GM13976 (cell line): ENCODE results near the gene NSD2.

ENCODE experiments used
- DNase-seq: peaks from one replicate; pipeline ENCODE4 v3.0.0; 2012; ENCODE audit warnings: low spot score
- in situ Hi-C: fragments of 300-500 bp; cut with MboI; formaldehyde crosslinking; loops from one replicate; pipeline ENCODE4 v1.12.0; 2022; ENCODE audit warnings: low sequenced_read_pairs, mixed read lengths, inconsistent platforms; ENCODE audit not compliant: unreplicated experiment
- TF ChIP-seq, protein P1 (sequence below): IDR thresholded peaks from 2 replicates; pipeline ENCODE4 v1.5.1; 2012; ENCODE audit warnings: borderline replicate concordance, mild to moderate bottlenecking; ENCODE audit not compliant: insufficient read depth; ENCODE audit errors: extremely low read depth, missing control alignments, control extremely low read depth

NSD2 gene

DNA sequence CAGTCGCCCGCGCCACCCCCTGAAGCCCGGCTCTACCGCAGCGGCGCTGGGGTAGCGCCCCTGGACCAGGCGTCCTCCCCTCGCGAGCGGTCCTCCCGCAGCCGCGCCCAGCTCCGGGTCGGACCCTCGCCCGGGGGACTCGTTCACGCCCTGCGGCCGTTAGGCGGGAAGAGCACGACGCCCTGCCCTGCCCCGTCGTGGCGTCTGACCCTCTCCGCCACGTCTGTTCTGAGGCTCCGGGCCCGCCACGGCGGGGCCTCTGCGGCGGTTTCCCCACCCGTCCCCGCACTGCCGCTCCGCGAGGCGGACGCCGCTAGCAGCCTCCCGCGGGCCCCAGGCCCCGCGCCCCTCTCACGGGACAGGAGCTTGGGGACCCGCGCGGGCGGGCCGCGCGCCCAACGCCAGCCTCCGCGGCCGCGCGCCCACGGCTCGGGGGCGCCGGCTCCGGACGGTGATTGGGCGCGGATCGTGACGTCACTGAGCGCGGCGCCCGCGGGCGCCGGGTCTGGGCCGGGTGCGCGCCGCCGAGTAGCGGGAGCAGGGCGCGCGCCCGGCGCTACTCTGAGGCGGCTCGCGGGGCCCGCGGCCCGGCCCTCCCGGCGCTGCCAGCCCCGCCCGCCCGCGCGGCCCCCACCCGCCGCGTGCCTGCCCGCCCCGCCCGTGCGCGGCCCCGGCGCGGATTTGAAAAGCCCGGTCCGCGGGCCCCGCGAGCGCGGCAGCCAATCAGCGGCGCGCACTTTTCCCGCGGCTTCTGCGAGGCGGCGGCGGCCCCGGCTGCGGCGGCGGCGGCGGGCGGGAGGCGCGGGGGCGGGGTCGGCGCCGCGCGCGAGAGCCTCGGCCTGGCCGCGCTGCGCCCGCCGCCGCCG lies at the start of gene NSD2:
Gene NSD2 (plus strand): TSS at position 816 of the 866 bp plus-strand sequence. CDS start 29,262 bp downstream, outside the sequence.
- in situ Hi-C loops = no loop called here
- TF ChIP-seq, protein P1, sequence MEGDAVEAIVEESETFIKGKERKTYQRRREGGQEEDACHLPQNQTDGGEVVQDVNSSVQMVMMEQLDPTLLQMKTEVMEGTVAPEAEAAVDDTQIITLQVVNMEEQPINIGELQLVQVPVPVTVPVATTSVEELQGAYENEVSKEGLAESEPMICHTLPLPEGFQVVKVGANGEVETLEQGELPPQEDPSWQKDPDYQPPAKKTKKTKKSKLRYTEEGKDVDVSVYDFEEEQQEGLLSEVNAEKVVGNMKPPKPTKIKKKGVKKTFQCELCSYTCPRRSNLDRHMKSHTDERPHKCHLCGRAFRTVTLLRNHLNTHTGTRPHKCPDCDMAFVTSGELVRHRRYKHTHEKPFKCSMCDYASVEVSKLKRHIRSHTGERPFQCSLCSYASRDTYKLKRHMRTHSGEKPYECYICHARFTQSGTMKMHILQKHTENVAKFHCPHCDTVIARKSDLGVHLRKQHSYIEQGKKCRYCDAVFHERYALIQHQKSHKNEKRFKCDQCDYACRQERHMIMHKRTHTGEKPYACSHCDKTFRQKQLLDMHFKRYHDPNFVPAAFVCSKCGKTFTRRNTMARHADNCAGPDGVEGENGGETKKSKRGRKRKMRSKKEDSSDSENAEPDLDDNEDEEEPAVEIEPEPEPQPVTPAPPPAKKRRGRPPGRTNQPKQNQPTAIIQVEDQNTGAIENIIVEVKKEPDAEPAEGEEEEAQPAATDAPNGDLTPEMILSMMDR = no peak

DNA sequence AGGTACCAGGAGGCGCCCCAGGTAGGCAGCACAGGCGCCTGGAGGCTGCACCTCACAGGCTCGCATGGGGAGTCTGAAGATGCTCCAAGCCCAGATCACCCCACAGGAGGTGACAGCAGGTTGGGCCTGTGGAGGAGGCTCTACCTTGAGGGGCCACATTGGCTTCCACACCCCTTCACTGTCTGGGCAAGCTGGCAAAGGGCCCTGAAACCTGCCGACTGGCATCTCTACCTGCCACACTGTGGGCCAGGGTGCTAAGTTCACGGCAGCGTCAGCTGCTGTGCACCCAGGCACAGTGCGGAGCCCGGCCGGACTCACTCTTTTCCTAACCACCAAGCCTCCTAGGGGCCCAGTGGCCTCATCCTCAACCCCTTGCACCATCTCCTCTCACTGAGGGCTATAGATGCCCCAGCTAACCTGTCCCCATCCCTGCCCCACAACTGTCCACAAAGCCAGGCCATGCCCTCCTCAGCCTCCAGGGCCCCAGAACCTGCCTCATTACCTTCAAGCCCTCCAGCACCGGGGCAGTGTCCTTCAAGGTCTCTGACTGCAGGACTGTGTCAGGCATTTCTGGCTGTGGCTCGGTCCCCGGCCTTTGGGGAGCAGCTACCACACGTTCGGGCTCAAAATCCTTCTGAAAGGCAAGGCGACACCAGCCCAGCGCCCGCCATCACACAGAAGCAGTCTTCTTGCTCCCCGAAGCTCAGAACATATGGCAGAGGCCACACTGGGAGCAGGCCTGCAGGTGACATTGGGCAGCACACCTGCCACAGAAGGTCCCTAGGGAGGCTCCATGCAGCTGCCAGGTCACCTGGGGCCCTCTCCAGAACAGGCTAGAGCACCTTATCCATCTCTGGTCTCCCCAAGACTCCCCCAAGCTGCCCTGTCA lies 49.3 kb upstream of the NSD2 start:
- TF ChIP-seq, protein P1 = no peak
- no peak for DNase-seq
- in situ Hi-C loops = no loop called here

More for the DNA sequence above, at the start of gene NSD2:
- DNase-seq = peak; percentile 96

DNA sequence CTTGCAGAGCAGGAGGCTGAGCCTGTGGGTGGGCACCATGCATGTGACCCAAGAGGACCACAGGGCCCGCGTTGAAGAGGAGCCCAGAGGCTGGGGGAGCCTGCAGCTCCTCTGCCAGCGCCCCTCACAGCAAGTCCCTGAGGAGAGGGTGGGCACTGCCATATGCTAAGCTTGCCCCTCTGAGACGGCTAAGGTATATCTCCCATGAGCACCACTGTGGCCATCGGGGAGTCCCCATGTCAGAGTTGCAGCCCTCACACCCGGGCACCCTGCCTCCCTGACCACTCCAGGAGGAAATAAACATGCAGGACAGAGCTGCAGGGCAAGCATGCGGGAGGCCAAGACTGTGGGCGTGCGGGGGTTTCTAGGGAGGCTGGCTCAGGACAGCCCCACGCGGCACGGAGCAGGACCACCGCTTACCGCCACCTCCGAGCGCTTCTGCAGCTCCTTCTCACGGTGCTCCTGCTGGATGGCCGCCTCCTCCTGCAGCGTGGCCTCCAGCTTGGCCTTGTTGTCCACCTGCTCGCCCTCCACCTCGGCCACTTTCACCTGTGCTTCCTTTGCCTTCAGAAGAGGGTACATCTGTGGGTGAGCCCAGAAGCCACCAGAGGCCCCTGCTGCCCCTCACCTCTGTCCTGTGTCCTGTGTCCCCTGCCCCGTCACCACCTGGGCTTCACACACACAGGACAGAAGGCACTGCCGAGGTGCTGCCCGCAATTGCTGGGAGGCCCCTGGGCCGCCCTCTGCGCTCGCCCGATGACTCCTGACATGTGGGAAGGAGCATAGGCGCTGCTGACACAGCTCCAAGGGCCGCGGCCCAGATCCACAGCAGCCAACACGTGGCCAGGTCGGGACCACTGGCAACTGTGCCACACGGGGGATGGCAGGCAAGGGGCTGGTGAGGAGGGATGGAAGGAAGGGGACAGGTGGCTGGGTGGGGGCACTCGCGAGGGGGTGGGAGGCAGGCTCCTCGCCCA lies 48.3 kb upstream of the NSD2 start:
- no peak for DNase-seq
- TF ChIP-seq, protein P1 = no peak
- in situ Hi-C loops = no loop called here

DNA sequence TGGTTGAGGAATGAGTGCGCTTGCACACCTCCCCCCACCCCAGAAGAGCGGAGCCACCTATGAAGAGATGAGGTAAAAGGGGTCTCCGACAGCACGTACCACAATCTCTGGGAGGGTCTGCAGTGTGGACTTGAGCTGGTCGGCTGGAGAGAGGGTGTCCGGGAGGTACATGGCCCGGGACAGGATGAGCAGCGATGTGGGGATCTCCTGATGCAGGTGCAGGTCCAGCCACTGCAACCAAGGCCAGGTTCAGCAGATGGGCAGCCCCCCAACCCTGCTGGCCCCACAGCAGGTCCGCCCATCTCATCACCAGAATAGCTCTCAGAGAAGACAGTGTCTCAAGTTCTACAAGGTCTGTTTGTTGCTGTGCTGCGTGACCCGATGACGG lies 47.7 kb upstream of the NSD2 start:
- in situ Hi-C loops = no loop called here
- DNase-seq = no peak
- TF ChIP-seq, protein P1 = no peak

DNA sequence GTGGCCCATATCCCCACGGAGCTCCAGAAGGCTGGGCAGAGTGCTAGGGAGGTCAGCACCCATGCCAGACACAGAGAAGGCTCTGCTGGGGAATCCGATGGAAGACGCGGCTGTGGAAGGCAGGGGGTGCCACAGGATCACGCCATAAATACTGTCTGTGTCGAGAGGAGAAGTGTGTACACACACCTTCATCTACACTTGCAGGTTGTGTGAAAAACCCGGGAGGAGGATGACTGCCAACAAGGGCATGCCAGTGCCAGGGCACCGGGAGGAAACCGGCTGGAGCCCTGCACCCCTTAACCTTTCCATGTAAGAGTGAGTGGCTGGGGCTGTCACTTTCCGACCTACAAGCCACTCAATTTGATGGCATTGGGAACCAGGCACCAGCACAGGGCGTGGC lies 46.4 kb upstream of the NSD2 start:
- TF ChIP-seq, protein P1 = no peak
- in situ Hi-C loops = no loop called here
- no peak for DNase-seq
